Pancreas (tissue), 10 donors: ENCODE data around the gene ELAVL2. TPM values are rescaled to one million over a fixed set of nuclear protein-coding genes. Genes with fewer than 3 reads are reported as not detected.

ENCODE experiments used
- ATAC-seq, 4 donors: fragments of 200-7000 bp; cut with Tn5 transposase; one replicate each; pipeline versions ENCODE4 v1.8.0 to v1.9.1; 2020; ENCODE audit warnings: mild to moderate bottlenecking in 4 of 4, moderate library complexity in 4 of 4
- DNase-seq, 6 donors: peaks; one replicate each; pipeline ENCODE4 v3.0.0-alpha.2; 2020
- FAIRE-seq: peaks from 2 replicates; lab custom pipeline; 2012; peaks lifted over from hg19 to GRCh38; lab: Jason Lieb, UNC
- H3K27ac ChIP-seq, 4 donors: fragments of 200-600 bp; sonication (generic); 1 replicate in 3 of 4; 2 replicates in 1 of 4; pipeline versions ENCODE4 v1.5.0 to v1.8.0; 2020
- H3K27me3 ChIP-seq, 4 donors: fragments of 200-600 bp; one replicate each; pipeline ENCODE4 v1.8.0; 2021
- H3K36me3 ChIP-seq, 3 donors: fragments of 200-600 bp; sonication (generic) in 1 of 3; one replicate each; pipeline versions ENCODE4 v1.5.0 to v1.8.0; 2020 to 2021
- H3K4me1 ChIP-seq, 3 donors: fragments of 200-600 bp; one replicate each; pipeline ENCODE4 v1.8.0; 2021
- H3K4me3 ChIP-seq, 4 donors: fragments of 200-600 bp; sonication (generic) in 2 of 4; one replicate each; pipeline versions ENCODE4 v1.5.0 to v1.8.0; 2020 to 2021
- H3K9me3 ChIP-seq, 4 donors: fragments of 200-600 bp; one replicate each; pipeline ENCODE4 v1.8.0; 2021
- WGBS, 2 donors: extraction: QIAGEN DNeasy Blood & Tissue Kit; methylation state at CpG; one replicate each; pipeline ENCODE4 v1.1.7; 2013; 5-methylcytosine and 5-hydroxymethylcytosine counted together
- intact Hi-C, 3 donors: fragments of 100-400 bp; cut with DNase I; formaldehyde crosslinking; loops; one replicate each; pipeline versions ENCODE4 v1.11.1 to v1.14.2; 2022
- polyA plus RNA-seq, 2 donors: library from polyadenylated mRNA; stranded (reverse); fragments of 200-250 nt; gene quantifications; one replicate each; pipeline ENCODE4 v1.2.3, GENCODE V29; 2013
- total RNA-seq, 6 donors: library from RNA; stranded (reverse); fragmentation: NEBNext Ultra II Directional in 4 of 6; extraction: Animal tissue kit (Norgen Biotek cat#: 25700) in 4 of 6; gene quantifications; one replicate each; pipeline versions ENCODE4 v1.2.1 to v1.2.4, GENCODE V29; 2021 to 2023
- TF ChIP-seq, protein P1 (sequence below), 4 donors: fragments of 200-600 bp; sonication (generic) in 3 of 4; IDR thresholded peaks; one replicate each; pipeline versions ENCODE4 v1.5.0 to v1.8.0; 2021; ENCODE audit warnings: antibody characterized with exemption in 4 of 4
- donor health status: healthy with polysubstance abuse.
- donor health status: DM: no; HTN: no; CAD: no; lungs with moderate emphysema.
- donor health status: DM: no; HTN: no; CAD: no.
- donor health status: control.
- donor health status: control.
- donor health status: Bipolar disorder and iron deficiency.
- donor health status: DM: yes; HTN: yes; CAD: no.
- donor health status: DM: no; HTN: no; CAD: no.
- donor health status: DM: no; HTN: no; CAD: no.
- donor health status: DM: yes; HTN: yes; CAD: no.

The ELAVL2 gene
- total and polyA plus RNA-seq, 8 donors, result 0.02 to 0.19 (median 0.12) TPM; not detected in 5

DNA sequence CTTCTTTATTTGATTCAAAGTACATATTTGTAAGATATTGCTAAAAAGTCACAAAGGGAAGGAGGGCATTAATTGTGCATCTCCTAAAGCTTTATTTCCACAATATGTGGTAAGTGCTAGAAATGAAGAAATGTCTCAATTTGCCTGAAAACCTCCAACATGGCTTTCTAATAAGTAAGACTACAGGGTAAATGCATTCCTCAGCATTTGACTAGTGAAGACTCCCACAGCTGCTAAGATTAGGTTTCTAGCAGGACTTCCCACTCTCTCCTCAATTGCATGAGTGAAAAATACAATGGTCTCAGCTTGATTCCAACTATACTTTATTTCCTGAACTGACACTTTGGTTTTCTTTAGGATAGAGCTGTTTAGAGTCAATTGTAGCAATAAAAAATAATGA, 162.1 kb downstream of the ELAVL2 start:
- ATAC-seq, result no peak
- no peak for DNase-seq

DNA sequence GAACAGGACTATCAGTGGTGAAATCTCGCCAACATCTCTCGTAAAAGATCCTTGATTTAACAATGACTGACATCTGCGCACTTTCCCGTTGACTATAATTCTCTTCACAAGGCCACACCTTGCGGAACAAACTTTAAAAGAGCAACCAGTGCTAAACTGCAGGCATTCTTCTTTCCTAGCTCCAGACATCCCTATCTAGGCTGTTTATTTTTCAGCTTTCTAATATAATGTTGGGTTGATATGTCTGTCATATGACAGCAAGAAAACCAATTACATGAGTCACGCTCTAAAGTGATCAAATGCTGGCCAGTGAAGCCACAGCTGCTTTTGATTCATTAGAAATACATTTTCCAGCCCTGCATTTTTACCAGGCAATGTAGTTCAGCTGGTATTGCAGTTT, 162.5 kb downstream of the ELAVL2 start:
- whole genome bisulfite sequencing, 2 donors, result 58 to 71% methylated on average over 6 of the region's 6 CpGs
- H3K27ac ChIP-seq, result no peak overlapping the region
- FAIRE-seq (no peak), DNase-seq (no peak), ATAC-seq (no peak)
- intact Hi-C loops, result no loop called here
- no peaks in the 10 kb centered on the region for H3K9me3 ChIP-seq
- peaks cover 0 to 4% (median 0%) of the 10 kb centered on the region in 3 donors for H3K4me1 ChIP-seq
- no peaks in the 10 kb centered on the region for H3K27me3 ChIP-seq
- TF ChIP-seq, protein P1, sequence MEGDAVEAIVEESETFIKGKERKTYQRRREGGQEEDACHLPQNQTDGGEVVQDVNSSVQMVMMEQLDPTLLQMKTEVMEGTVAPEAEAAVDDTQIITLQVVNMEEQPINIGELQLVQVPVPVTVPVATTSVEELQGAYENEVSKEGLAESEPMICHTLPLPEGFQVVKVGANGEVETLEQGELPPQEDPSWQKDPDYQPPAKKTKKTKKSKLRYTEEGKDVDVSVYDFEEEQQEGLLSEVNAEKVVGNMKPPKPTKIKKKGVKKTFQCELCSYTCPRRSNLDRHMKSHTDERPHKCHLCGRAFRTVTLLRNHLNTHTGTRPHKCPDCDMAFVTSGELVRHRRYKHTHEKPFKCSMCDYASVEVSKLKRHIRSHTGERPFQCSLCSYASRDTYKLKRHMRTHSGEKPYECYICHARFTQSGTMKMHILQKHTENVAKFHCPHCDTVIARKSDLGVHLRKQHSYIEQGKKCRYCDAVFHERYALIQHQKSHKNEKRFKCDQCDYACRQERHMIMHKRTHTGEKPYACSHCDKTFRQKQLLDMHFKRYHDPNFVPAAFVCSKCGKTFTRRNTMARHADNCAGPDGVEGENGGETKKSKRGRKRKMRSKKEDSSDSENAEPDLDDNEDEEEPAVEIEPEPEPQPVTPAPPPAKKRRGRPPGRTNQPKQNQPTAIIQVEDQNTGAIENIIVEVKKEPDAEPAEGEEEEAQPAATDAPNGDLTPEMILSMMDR (IDR thresholded peaks at IDR 0.05), result no peak
- H3K36me3 ChIP-seq, result no peaks in the 10 kb centered on the region
- no peak overlapping the region for H3K4me3 ChIP-seq

More for the DNA sequence above, 162.1 kb downstream of the ELAVL2 start:
- Histone ChIP-seq H3K27ac (no peak overlapping the region), H3K9me3 (no peaks in the 10 kb centered on the region), H3K4me1 (peaks cover 0 to 4% (median 0%) of the 10 kb centered on the region in 3 donors), H3K4me3 (no peak overlapping the region), H3K36me3 (no peaks in the 10 kb centered on the region), H3K27me3 (no peaks in the 10 kb centered on the region)
- FAIRE-seq, result no peak
- intact Hi-C loops, result no loop called here
- TF ChIP-seq, protein P1 (IDR thresholded peaks at IDR 0.05), result no peak

- TF ChIP-seq, protein P1 (IDR thresholded peaks at IDR 0.05), result no peak
- no peak for ATAC-seq
- FAIRE-seq, result no peak
Measured at GRCh38 chr9:23663125-23663524, 162.9 kb downstream of the ELAVL2 start.

GRCh38 chr9:23662320-23662719, 163.7 kb downstream of the ELAVL2 start:
- Histone ChIP-seq H3K4me3 (no peak overlapping the region), H3K36me3 (no peaks in the 10 kb centered on the region), H3K4me1 (peaks cover 0 to 4% (median 0%) of the 10 kb centered on the region in 3 donors), H3K27ac (no peak overlapping the region), H3K27me3 (no peaks in the 10 kb centered on the region), H3K9me3 (no peaks in the 10 kb centered on the region)
- TF ChIP-seq, protein P1 (IDR thresholded peaks at IDR 0.05), result no peak
- ATAC-seq (no peak), FAIRE-seq (no peak), DNase-seq (no peak)
- 74 to 81% methylated on average over 2 of the region's 2 CpGs for WGBS, 2 donors
- intact Hi-C loops, result no loop called here

More at GRCh38 chr9:23663125-23663524, 162.9 kb downstream of the ELAVL2 start:
- Histone ChIP-seq H3K36me3 (no peaks in the 10 kb centered on the region), H3K27me3 (no peaks in the 10 kb centered on the region), H3K4me1 (peaks cover 0 to 4% (median 0%) of the 10 kb centered on the region in 3 donors), H3K9me3 (no peaks in the 10 kb centered on the region), H3K27ac (no peak overlapping the region), H3K4me3 (no peak overlapping the region)
- DNase-seq, result no peak
- 77 to 90% methylated on average over 2 of the region's 2 CpGs for WGBS, 2 donors
- intact Hi-C loops, result no loop called here

DNA sequence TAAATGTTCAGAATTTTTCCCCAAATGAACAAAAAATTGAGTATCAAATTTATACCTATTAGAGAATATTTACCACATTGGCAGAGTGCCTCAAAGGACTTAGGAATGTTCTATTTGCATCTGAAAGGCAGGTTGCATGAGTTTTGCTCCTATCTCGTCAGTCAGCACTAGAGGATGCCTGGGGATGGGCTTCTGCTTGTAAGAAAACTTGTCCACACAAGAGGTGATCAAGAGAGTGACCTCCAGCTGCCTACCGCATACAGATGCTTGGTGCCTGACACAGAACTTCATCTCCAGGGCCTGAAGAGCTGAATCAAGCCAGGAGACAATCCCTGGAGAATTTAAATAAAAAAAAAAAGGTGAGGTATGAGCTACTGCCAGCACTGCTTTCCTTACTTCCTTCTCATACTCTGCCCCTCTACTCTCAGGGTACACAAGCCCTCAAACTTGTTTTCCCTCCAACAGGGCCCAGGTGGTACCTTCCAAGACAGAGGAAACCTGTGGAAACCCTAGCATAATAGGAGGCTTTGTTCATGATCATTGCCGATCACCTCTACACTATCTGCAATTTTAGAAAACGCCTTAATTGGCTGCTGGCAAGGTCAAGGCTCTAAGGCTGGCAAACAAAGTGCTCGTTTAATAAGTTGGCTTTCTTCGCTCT, 166.6 kb downstream of the ELAVL2 start:
- WGBS, 2 donors, result 25 to 29% methylated on average over 6 of the region's 6 CpGs
- TF ChIP-seq, protein P1 (IDR thresholded peaks at IDR 0.05), result no peak
- no peaks in the 10 kb centered on the region for H3K9me3 ChIP-seq
- no peaks in the 10 kb centered on the region for H3K4me1 ChIP-seq
- H3K27me3 ChIP-seq, result no peaks in the 10 kb centered on the region
- H3K4me3 ChIP-seq, result no peak overlapping the region
- FAIRE-seq (no peak), ATAC-seq (no peak), DNase-seq (no peak)
- H3K36me3 ChIP-seq, result no peaks in the 10 kb centered on the region
- intact Hi-C loops, result no loop called here
- no peak overlapping the region for H3K27ac ChIP-seq
